Thyroid gland (tissue), 4 donors: ENCODE results near the gene RPL36.

ENCODE experiments used
- CTCF ChIP-seq, 6 experiments: fragments of 200-600 bp in 3 of 6; fragments of 450-650 bp in 3 of 6; sonication (generic) in 3 of 6; IDR thresholded peaks; one replicate each; pipeline ENCODE4 v1.5.1; 2016 to 2019; ENCODE audit warnings: antibody characterized with exemption in 6 of 6, mild to moderate bottlenecking in 2 of 6, inconsistent platforms in 1 of 6, moderate library complexity in 1 of 6
- POLR2A ChIP-seq, 2 donors: fragments of 450-650 bp; IDR thresholded peaks; one replicate each; pipeline ENCODE4 v1.6.1; 2017; ENCODE audit warnings: antibody characterized with exemption in 2 of 2, mild to moderate bottlenecking in 2 of 2, moderate library complexity in 1 of 2

- TF ChIP-seq POLR2A (IDR thresholded peaks at IDR 0.05) (no peak), CTCF (IDR thresholded peaks at IDR 0.05) (no peak)
These were observed 15.5 kb downstream of the RPL36 start for GRCh38 chr19:5705552-5705951.
